H9 (cell line): ENCODE measurements around the gene THSD4. TPM values are rescaled to one million over a fixed set of nuclear protein-coding genes. Genes with fewer than 3 reads are reported as not detected.

Source experiments
- DNase-seq: peaks from one replicate; pipeline ENCODE4 v3.0.0-alpha.2; 2017
- H2AFZ ChIP-seq: one replicate; pipeline ENCODE4 v1.6.1; 2013; ENCODE audit warnings: mild to moderate bottlenecking, low read length, control low read depth, moderate library complexity
- H2AK5ac ChIP-seq: 2 replicates; pipeline ENCODE4 v1.6.1; 2013; ENCODE audit warnings: low read length, control low read depth, mixed read lengths; ENCODE audit not compliant: insufficient read length
- H2BK120ac ChIP-seq: one replicate; pipeline ENCODE4 v1.6.1; 2013; ENCODE audit warnings: low read depth, mild to moderate bottlenecking, low read length, control low read depth, inconsistent platforms; ENCODE audit not compliant: poor library complexity, severe bottlenecking
- H2BK12ac ChIP-seq: 2 replicates; pipeline ENCODE4 v1.6.1; 2013; ENCODE audit warnings: low read length, control low read depth, mixed read lengths, low read depth; ENCODE audit not compliant: insufficient read length
- H2BK15ac ChIP-seq: 2 replicates; pipeline ENCODE4 v1.6.1; 2013; ENCODE audit warnings: low read depth, low read length, control low read depth
- H2BK20ac ChIP-seq: one replicate; pipeline ENCODE4 v1.6.1; 2013; ENCODE audit warnings: low read depth, mild to moderate bottlenecking, low read length, control low read depth, inconsistent platforms; ENCODE audit not compliant: poor library complexity, severe bottlenecking
- H2BK5ac ChIP-seq: 2 replicates; pipeline ENCODE4 v1.6.1; 2013; ENCODE audit warnings: low read length, control low read depth, mixed read lengths; ENCODE audit not compliant: insufficient read length
- H3K14ac ChIP-seq: 2 replicates; pipeline ENCODE4 v1.6.1; 2013; ENCODE audit warnings: low read length, control low read depth; ENCODE audit not compliant: insufficient read depth
- H3K18ac ChIP-seq: 2 replicates; pipeline ENCODE4 v1.6.1; 2013; ENCODE audit warnings: low read depth, mild to moderate bottlenecking, mixed read lengths, low read length, control low read depth; ENCODE audit not compliant: insufficient read length
- H3K23ac ChIP-seq: 2 replicates; pipeline ENCODE4 v1.6.1; 2013; ENCODE audit warnings: low read length, control low read depth, mixed read lengths, low read depth; ENCODE audit not compliant: insufficient read length
- H3K23me2 ChIP-seq: 2 replicates; pipeline ENCODE4 v1.6.1; 2013; ENCODE audit warnings: low read depth, mild to moderate bottlenecking, mixed read lengths, low read length, control low read depth; ENCODE audit not compliant: insufficient read length, poor library complexity, severe bottlenecking
- H3K27ac ChIP-seq: 2 replicates; pipeline ENCODE4 v1.5.1; 2013; ENCODE audit warnings: low read length, control low read depth, mixed read lengths, low read depth; ENCODE audit not compliant: insufficient read length
- H3K27me3 ChIP-seq: 2 replicates; pipeline ENCODE4 v1.6.1; 2013; ENCODE audit warnings: low read length, control low read depth, inconsistent platforms; ENCODE audit not compliant: insufficient read depth
- H3K4ac ChIP-seq: 2 replicates; pipeline ENCODE4 v1.6.1; 2013; ENCODE audit warnings: low read depth, mild to moderate bottlenecking, control low read depth, inconsistent platforms, low read length, moderate library complexity
- H3K4me1 ChIP-seq: 2 replicates; pipeline ENCODE4 v1.6.1; 2013; ENCODE audit warnings: low read length, control low read depth, inconsistent platforms; ENCODE audit not compliant: insufficient read depth
- H3K4me2 ChIP-seq: 2 replicates; pipeline ENCODE4 v1.6.1; 2013; ENCODE audit warnings: low read length, control low read depth, mixed read lengths; ENCODE audit not compliant: insufficient read length, insufficient read depth
- H3K56ac ChIP-seq: 2 replicates; pipeline ENCODE4 v1.6.1; 2013; ENCODE audit warnings: low read depth, mild to moderate bottlenecking, mixed read lengths, low read length, control low read depth; ENCODE audit not compliant: insufficient read length
- H3K79me1 ChIP-seq: 2 replicates; pipeline ENCODE4 v1.6.1; 2013; ENCODE audit warnings: low read depth, mild to moderate bottlenecking, moderate library complexity, low read length, control low read depth, inconsistent platforms; ENCODE audit not compliant: insufficient read depth, poor library complexity, severe bottlenecking
- H3K79me2 ChIP-seq: 2 replicates; pipeline ENCODE4 v1.6.1; 2013; ENCODE audit warnings: low read length, control low read depth, inconsistent platforms; ENCODE audit not compliant: insufficient read depth
- H3K9ac ChIP-seq: 2 replicates; pipeline ENCODE4 v1.6.1; 2013; ENCODE audit warnings: low read length, control low read depth, mixed read lengths; ENCODE audit not compliant: insufficient read length; ENCODE audit errors: extremely low read depth
- H3K9me3 ChIP-seq: one replicate; pipeline ENCODE4 v1.6.1; 2013; ENCODE audit warnings: low read depth, low read length, inconsistent platforms; ENCODE audit not compliant: control insufficient read depth
- H3T11ph ChIP-seq: one replicate; pipeline ENCODE4 v1.6.1; 2013; ENCODE audit warnings: mild to moderate bottlenecking, low read length, control low read depth, inconsistent platforms
- H4K20me1 ChIP-seq: one replicate; pipeline ENCODE4 v1.6.1; 2013; ENCODE audit not compliant: control insufficient read depth, insufficient read length, insufficient read depth
- H4K5ac ChIP-seq: 2 replicates; pipeline ENCODE4 v1.6.1; 2013; ENCODE audit warnings: low read depth, mild to moderate bottlenecking, mixed read lengths, low read length, control low read depth; ENCODE audit not compliant: insufficient read length
- H4K8ac ChIP-seq: replicated peaks from 2 replicates; pipeline ENCODE4 v1.6.1; 2013; ENCODE audit warnings: low read length, control low read depth, mixed read lengths, low read depth; ENCODE audit not compliant: insufficient read length
- H4K91ac ChIP-seq: 2 replicates; pipeline ENCODE4 v1.6.1; 2013; ENCODE audit warnings: low read depth, mild to moderate bottlenecking, moderate library complexity, mixed read lengths, low read length, control low read depth; ENCODE audit not compliant: insufficient read length
- H3K27ac Mint-ChIP-seq, 3 experiments: 2 replicates in 2 of 3; 3 replicates in 1 of 3; pipeline ENCODE4 v1.8.0; 2020 to 2021; ENCODE audit warnings: mixed read lengths in 3 of 3, mild to moderate bottlenecking in 1 of 3, moderate library complexity in 1 of 3
- H3K27me3 Mint-ChIP-seq: 2 replicates; pipeline ENCODE4 v1.8.0; 2021; ENCODE audit warnings: low read depth, mild to moderate bottlenecking, moderate library complexity, mixed read lengths
- H3K36me3 Mint-ChIP-seq, 3 experiments: 2 replicates in 2 of 3; 3 replicates in 1 of 3; pipeline ENCODE4 v1.8.0; 2020 to 2021; ENCODE audit warnings: low read depth in 3 of 3, mixed read lengths in 3 of 3; ENCODE audit not compliant: insufficient read depth in 1 of 3
- H3K4me1 Mint-ChIP-seq, 2 experiments: 2 replicates each; pipeline ENCODE4 v1.8.0; 2020; ENCODE audit warnings: mixed read lengths in 2 of 2
- H3K4me3 Mint-ChIP-seq, 2 experiments: 2 replicates in 1 of 2; 3 replicates in 1 of 2; pipeline ENCODE4 v1.8.0; 2020 to 2021; ENCODE audit warnings: mild to moderate bottlenecking in 2 of 2, mixed read lengths in 2 of 2, moderate library complexity in 1 of 2
- H3K9me3 Mint-ChIP-seq, 2 experiments: 2 replicates in 1 of 2; 3 replicates in 1 of 2; pipeline ENCODE4 v1.8.0; 2020; ENCODE audit warnings: mild to moderate bottlenecking in 2 of 2, mixed read lengths in 2 of 2, moderate library complexity in 1 of 2
- CTCF ChIP-seq: fragments of 200-600 bp; sonication (generic); conservative IDR thresholded peaks from 3 replicates; pipeline ENCODE4 v1.8.0; 2021; ENCODE audit warnings: antibody characterized with exemption, mild to moderate bottlenecking
- WGBS: extraction: QIAGEN DNeasy Blood & Tissue Kit; methylation state at CpG from one replicate; pipeline ENCODE4 v1.1.7; 2013; ENCODE audit warnings: missing lambda C conversion rate, low lambda C conversion rate, mixed read lengths; ENCODE audit not compliant: insufficient read length; ENCODE audit errors: extremely low coverage; 5-methylcytosine and 5-hydroxymethylcytosine counted together
- total RNA-seq: library from RNA; stranded (reverse); gene quantifications from 2 replicates; pipeline ENCODE4 v1.2.1, GENCODE V29; 2021

THSD4 gene
- total RNA-seq, 1 experiment from 2014 or later = 5.5 TPM

- TF ChIP-seq CTCF = no peak
- Histone ChIP-seq H2BK120ac (no peak overlapping the region), H2AFZ (no peak overlapping the region), H4K8ac (no peak overlapping the region), H4K91ac (no peak overlapping the region), H2AK5ac (no peak overlapping the region), H4K20me1 (no peaks in the 10 kb centered on the region), H2BK12ac (no peak overlapping the region), H3K18ac (no peak overlapping the region), H3K79me2 (no peaks in the 10 kb centered on the region), H3K4ac (no peak overlapping the region), H3K56ac (no peak overlapping the region), H4K5ac (no peak overlapping the region), H3K23me2 (no peaks in the 10 kb centered on the region), H3K23ac (no peak overlapping the region), H3K27ac (no peak overlapping the region), H2BK5ac (no peak overlapping the region), H3K14ac (no peak overlapping the region), H3K27me3 (no peaks in the 10 kb centered on the region), H3K4me2 (no peak overlapping the region), H3K9me3 (no peaks in the 10 kb centered on the region), H2BK20ac (no peak overlapping the region), H3T11ph (no peak overlapping the region), H2BK15ac (no peak overlapping the region), H3K79me1 (no peaks in the 10 kb centered on the region), H3K9ac (no peak overlapping the region), H3K4me1 (no peaks in the 10 kb centered on the region)
- Mint-ChIP-seq H3K27me3 (no peaks in the 10 kb centered on the region), H3K4me1 (peaks cover 14 to 15% of the 10 kb centered on the region in 2 experiments), H3K4me3 (no peak overlapping the region), H3K27ac (no peak overlapping the region), H3K9me3 (no peaks in the 10 kb centered on the region), H3K36me3 (peaks cover 2 to 14% (median 5%) of the 10 kb centered on the region in 3 experiments; a peak in 4 of 7 replicates)
- WGBS = no CpG with 5 or more reads among the region's 2 CpGs
- no peak for DNase-seq
Measured at GRCh38 chr15:71830981-71831380, 715.7 kb downstream of the THSD4 start.

Other genes with a start within 250 kb of the THSD4 start
- 2.5 and 3.7 TPM in 2 replicates for gene THAP10, start 223.0 kb upstream of the THSD4 start, total RNA-seq
- gene LRRC49, start 222.6 kb upstream of the THSD4 start, total RNA-seq = 8.3 and 9.3 TPM in 2 replicates